C4-2B (cell line): Measurements from ENCODE around the gene VPS33A.

Experiments
- CTCF ChIP-seq: fragments of 450-650 bp; conservative IDR thresholded peaks from 2 replicates; pipeline ENCODE4 v1.5.1; 2017; ENCODE audit warnings: mild to moderate bottlenecking
- ZFX ChIP-seq: fragments of 450-650 bp; IDR thresholded peaks from 2 replicates; pipeline ENCODE4 v1.6.1; 2017

- TF ChIP-seq CTCF, result no peak
- TF ChIP-seq ZFX, result no peak
Observed at GRCh38 chr12:122202017-122202416, 64.3 kb downstream of the VPS33A start.
